K562 (cell line): ENCODE measurements around the gene PFDN2. TPM values are rescaled to one million over a fixed set of nuclear protein-coding genes. Genes with fewer than 3 reads are reported as not detected.

Source experiments
- ARID2 ChIP-seq: fragments of 450-650 bp; IDR thresholded peaks from 2 replicates; pipeline ENCODE4 v1.6.1; 2017; ENCODE audit warnings: antibody characterized with exemption, mild to moderate bottlenecking
- ETS1 ChIP-seq: conservative IDR thresholded peaks from 2 replicates; pipeline ENCODE4 v1.6.1; 2011; ENCODE audit warnings: low read depth, mild to moderate bottlenecking, low read length; ENCODE audit not compliant: control insufficient read depth
- GABPB2 ChIP-seq: fragments of 250-450 bp; sonication (Bioruptor Pico); conservative IDR thresholded peaks from 2 replicates; pipeline ENCODE4 v1.5.1; 2021; ENCODE audit warnings: mild to moderate bottlenecking
- IRF2 ChIP-seq: sonication (generic); formaldehyde crosslinking; IDR thresholded peaks from 2 replicates; pipeline ENCODE4 v1.8.1; 2022; ENCODE audit warnings: mild to moderate bottlenecking, missing genetic modification reagents
- KAT8 ChIP-seq: fragments of 450-650 bp; IDR thresholded peaks from 2 replicates; pipeline ENCODE4 v1.6.1; 2016; ENCODE audit warnings: low read depth, mild to moderate bottlenecking
- MAFG ChIP-seq: fragments of 450-650 bp; conservative IDR thresholded peaks from 2 replicates; pipeline ENCODE4 v1.6.1; 2016; ENCODE audit warnings: missing genetic modification characterization, missing compliant biosample characterization
- NFRKB ChIP-seq: fragments of 450-650 bp; IDR thresholded peaks from 2 replicates; pipeline ENCODE4 v1.6.1; 2016; ENCODE audit warnings: low read depth
- NR2C2 ChIP-seq, 2 experiments: fragments of 200-800 bp in 1 of 2; sonication (Bioruptor generic) in 1 of 2; sonication (generic) in 1 of 2; formaldehyde crosslinking in 1 of 2; IDR thresholded peaks; 2 replicates each; pipeline versions ENCODE4 v1.6.1 to v1.8.0; 2016 to 2022; ENCODE audit warnings: mild to moderate bottlenecking in 1 of 2, missing compliant biosample characterization in 1 of 2, missing genetic modification characterization in 1 of 2, missing genetic modification reagents in 1 of 2
- PYGO2 ChIP-seq: fragments of 450-650 bp; IDR thresholded peaks from 2 replicates; pipeline ENCODE4 v1.6.1; 2016; ENCODE audit warnings: mild to moderate bottlenecking, missing genetic modification characterization, moderate library complexity, missing compliant biosample characterization
- RREB1 ChIP-seq: fragments of 250-450 bp; sonication (Bioruptor Pico); IDR thresholded peaks from 2 replicates; pipeline ENCODE4 v1.4.0; 2020
- TAL1 ChIP-seq: fragments of 450-650 bp; IDR thresholded peaks from 2 replicates; pipeline ENCODE4 v1.6.1; 2016; ENCODE audit warnings: mild to moderate bottlenecking
- ZC3H4 ChIP-seq: sonication (generic); formaldehyde crosslinking; IDR thresholded peaks from 2 replicates; pipeline ENCODE4 v1.9.0; 2021; ENCODE audit warnings: missing genetic modification reagents, borderline replicate concordance
- ZNF354B ChIP-seq: fragments of 250-450 bp; sonication (Bioruptor Pico); IDR thresholded peaks from 2 replicates; pipeline ENCODE4 v1.4.0; 2020
- ZNF609 ChIP-seq: sonication (generic); formaldehyde crosslinking; IDR thresholded peaks from 2 replicates; pipeline ENCODE4 v1.8.1; 2023; ENCODE audit warnings: missing genetic modification reagents, mild to moderate bottlenecking, borderline replicate concordance
- ZNF79 ChIP-seq: fragments of 250-450 bp; sonication (Bioruptor Pico); IDR thresholded peaks from 2 replicates; pipeline ENCODE4 v1.4.0; 2020; ENCODE audit warnings: low read depth, mild to moderate bottlenecking, moderate library complexity
- polyA plus RNA-seq, 8 experiments: library from polyadenylated mRNA; depleted of rRNA in 4 of 8; stranded (reverse) in 5 of 8; unstranded in 3 of 8; fragments of >200 nt; fragmentation: Nextera tagmentation in 2 of 8; fragmentation: Illumina TruSeq in 1 of 8; extraction: Ambion mirVana in 2 of 8; extraction: Trizol in 1 of 8; gene quantifications; 2 replicates each; pipeline versions ENCODE4 v1.2.1 to v1.2.3, GENCODE V29; 2011 to 2014; ENCODE audit warnings: inconsistent platforms in 1 of 8, missing spikeins in 1 of 8
- total RNA-seq, 7 experiments: library from RNA; depleted of rRNA in 6 of 7; stranded (reverse); fragments of >200 nt in 6 of 7; fragmentation: Illumina TruSeq in 2 of 7; extraction: Trizol in 2 of 7; gene quantifications; 2 replicates each; pipeline versions ENCODE4 v1.2.1 to v1.2.3, GENCODE V29; 2011 to 2021; ENCODE audit warnings: low replicate concordance in 1 of 7

The PFDN2 gene
- total and polyA plus RNA-seq, 9 of the 15 experiments (the other 6 are each of a cell fraction or from before 2014, with no cell fraction given) = 50.2 to 361 (median 144) TPM

GRCh38 chr1:161165742-161166668 lies 48.2 kb upstream of the PFDN2 start, which contains the start of gene PPOX (continued):
- TF ChIP-seq MAFG (tag) = no peak
- TF ChIP-seq PYGO2 (tag) = peak; percentile 62; the same call in 1 of the 2 replicates
- TF ChIP-seq NFRKB = peak; percentile 58; the same call in 1 of the 2 replicates
- TF ChIP-seq ARID2 = no peak
- TF ChIP-seq RREB1 = peak; percentile 14; the same call in 1 of the 2 replicates
- TF ChIP-seq ZNF609 (CRISPR knock-in tag) = 0 out of 2 replicates have a peak, but pooled peaks have one; percentile 28
- TF ChIP-seq NR2C2 (CRISPR knock-in tag; IDR thresholded peaks at IDR 0.05) = no peak
- TF ChIP-seq NR2C2 (tag; IDR thresholded peaks at IDR 0.05) = peak; percentile 60
- peak; percentile 83; the same call in 1 of the 2 replicates for TF ChIP-seq ZC3H4 (CRISPR knock-in tag)
- TF ChIP-seq ZNF354B (CRISPR knock-in tag) = no peak
- TF ChIP-seq ETS1 = peak; percentile 86
- TF ChIP-seq ZNF79 (CRISPR knock-in tag) = no peak
- no peak for TF ChIP-seq IRF2 (CRISPR knock-in tag)
- no peak for TF ChIP-seq KAT8
- TF ChIP-seq TAL1 = peak; percentile 99
- TF ChIP-seq GABPB2 (CRISPR knock-in tag) = no peak
